GM19035 (cell line): ENCODE data around the gene CRTC3.

Experiments used
- ATAC-seq: cut with Tn5 transposase; IDR thresholded peaks from one replicate; pipeline ENCODE4 v1.9.1; 2021; ENCODE audit not compliant: unreplicated experiment

The CRTC3 gene

GRCh38 chr15:90591524-90591923 lies 61.8 kb downstream of the CRTC3 start:
- no peak for ATAC-seq

GRCh38 chr15:90592131-90592881 lies 62.6 kb downstream of the CRTC3 start:
- ATAC-seq = no peak

DNA sequence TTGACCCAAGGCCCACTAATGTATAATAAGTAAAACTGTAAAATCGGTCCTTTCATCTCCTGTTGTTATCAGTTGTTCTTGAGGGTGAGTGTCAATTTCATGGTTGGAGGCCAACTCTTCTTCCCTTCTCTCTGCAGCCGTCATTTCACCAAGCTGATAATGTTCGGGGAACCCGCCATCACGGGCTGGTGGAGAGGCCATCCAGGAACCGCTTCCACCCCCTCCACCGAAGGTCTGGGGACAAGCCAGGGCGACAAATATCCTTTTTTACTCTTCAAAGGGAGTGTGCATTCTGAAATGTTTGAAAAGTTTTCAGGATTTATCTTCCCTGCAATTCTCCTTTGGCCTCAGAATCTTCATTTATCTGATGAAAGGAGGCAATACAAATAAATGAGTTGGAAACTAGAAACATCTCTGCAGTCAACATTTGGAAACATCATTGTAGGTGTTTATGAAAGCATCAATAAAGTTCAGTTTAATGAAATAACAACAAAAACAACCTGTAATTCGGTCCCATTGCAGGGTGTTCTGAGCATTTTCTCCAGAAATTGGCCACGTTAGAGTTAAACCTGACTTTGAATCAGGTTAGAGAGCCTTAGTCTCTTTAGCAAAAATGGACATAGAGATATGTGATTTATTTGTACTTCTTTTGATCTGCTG lies 63.9 kb downstream of the CRTC3 start:
- no peak for ATAC-seq

GRCh38 chr15:90594301-90594738 lies 64.6 kb downstream of the CRTC3 start:
- ATAC-seq = no peak

DNA sequence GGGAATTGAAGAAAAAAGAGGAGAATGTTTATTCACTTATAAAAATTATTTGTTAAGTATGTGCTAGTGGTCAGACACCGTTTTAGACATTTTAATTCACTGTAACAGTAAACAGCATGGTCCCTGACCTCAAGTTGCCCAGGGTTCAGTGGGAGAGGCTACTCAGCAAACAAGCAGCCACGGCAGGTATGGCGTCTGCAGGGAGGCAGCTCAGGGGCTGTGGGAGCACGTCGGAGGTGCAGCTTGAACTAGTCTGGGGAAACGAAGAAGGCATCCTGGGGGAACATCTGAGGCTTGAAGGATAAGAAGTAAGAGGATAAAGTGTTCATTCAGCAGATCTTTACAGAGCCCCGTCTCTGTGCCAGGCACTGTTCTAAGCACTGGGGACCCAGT lies 66.0 kb downstream of the CRTC3 start:
- ATAC-seq = no peak

- no peak for ATAC-seq
Observed at GRCh38 chr15:90596943-90597342, 67.2 kb downstream of the CRTC3 start.

DNA sequence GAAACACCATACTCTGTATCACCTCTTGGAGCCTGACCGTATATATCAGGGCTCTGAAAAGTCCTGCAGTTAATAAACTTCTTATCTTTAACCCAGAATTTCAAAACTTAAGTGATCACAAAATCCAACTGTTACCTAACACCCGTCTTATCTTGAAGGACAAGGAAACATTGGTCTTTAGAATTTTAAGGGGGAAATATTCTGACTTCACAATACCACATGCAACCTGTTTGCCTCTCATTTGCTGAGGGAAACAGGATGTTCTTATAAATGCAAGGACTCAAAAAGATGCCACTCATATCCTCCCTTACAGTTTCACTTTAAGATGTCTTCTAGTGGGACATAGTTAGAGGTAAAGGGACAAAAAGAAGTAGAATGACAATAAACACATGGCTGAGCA lies 67.9 kb downstream of the CRTC3 start:
- peak; percentile 41 for ATAC-seq

DNA sequence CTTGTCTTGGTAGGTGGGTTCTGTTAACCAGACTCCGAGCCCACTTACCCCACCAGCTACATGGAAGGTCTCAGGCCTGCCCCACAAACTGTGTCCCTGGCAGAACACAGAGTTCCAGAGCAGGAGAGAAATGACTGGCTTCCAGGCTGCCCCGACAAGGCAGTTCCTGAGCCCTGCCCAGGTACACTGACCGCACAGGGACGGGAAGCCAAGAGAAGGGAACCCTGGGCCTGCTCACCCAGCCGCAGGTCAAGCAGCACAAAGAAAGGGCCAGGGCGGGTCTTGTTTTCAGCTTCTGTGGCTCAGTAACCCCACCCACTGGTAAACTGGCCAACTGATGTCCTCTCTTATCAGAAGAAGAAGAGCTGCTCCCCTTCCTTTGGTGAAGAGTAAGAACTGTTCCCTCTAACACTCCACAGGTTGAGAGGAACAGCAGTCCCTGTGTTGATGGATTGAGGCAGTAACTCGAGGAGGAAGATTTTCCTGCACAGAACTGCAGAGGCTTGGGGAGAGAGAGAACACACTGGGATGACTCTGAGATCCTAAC lies 68.4 kb downstream of the CRTC3 start:
- ATAC-seq = peak; percentile 40

GRCh38 chr15:90598679-90599078 lies 69.0 kb downstream of the CRTC3 start:
- ATAC-seq = no peak

- no peak for ATAC-seq
Observed at GRCh38 chr15:90599116-90599515, 69.4 kb downstream of the CRTC3 start.

GRCh38 chr15:90599644-90600043 lies 69.9 kb downstream of the CRTC3 start:
- ATAC-seq = no peak

GRCh38 chr15:90600954-90601353 lies 71.2 kb downstream of the CRTC3 start:
- no peak for ATAC-seq

DNA sequence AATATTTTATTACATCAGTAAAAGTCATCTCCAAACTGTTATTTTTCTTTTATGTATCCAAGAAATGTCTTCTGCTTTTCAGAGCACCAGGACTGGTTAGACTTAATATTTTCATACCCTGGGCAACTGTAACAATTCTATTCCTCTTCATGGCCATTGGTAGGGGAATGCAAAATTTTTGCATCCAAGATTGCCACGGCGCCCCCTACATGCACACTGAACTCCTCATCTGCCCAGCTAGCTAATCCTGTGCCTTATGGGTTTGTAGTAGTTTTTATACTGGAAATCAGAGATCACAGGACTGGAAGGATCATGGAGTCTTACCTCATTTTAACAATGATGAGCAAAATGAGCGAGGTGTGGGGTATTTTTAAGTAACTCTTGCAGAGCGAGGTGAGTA lies 74.2 kb downstream of the CRTC3 start:
- no peak for ATAC-seq

DNA sequence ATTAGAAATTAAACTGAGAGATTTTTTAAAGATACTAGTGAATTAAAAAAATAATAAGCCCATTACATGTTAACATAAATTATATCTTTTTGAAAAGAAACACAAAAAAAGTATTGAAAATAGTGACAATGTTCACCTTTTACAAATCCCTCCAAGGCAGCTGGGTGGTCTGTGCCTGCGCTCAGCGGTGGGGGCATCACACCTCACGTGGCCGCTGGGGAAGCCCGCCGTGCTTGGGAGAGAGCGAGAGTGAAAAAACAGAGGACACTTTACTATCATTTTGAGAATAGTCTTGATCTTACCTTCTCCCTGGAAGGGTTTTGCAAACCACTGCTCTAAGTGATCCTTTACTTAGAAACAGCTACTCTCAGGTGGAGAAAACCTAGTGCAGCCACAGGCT lies 76.9 kb downstream of the CRTC3 start:
- ATAC-seq = no peak

GRCh38 chr15:90607361-90607760 lies 77.6 kb downstream of the CRTC3 start:
- ATAC-seq = no peak

DNA sequence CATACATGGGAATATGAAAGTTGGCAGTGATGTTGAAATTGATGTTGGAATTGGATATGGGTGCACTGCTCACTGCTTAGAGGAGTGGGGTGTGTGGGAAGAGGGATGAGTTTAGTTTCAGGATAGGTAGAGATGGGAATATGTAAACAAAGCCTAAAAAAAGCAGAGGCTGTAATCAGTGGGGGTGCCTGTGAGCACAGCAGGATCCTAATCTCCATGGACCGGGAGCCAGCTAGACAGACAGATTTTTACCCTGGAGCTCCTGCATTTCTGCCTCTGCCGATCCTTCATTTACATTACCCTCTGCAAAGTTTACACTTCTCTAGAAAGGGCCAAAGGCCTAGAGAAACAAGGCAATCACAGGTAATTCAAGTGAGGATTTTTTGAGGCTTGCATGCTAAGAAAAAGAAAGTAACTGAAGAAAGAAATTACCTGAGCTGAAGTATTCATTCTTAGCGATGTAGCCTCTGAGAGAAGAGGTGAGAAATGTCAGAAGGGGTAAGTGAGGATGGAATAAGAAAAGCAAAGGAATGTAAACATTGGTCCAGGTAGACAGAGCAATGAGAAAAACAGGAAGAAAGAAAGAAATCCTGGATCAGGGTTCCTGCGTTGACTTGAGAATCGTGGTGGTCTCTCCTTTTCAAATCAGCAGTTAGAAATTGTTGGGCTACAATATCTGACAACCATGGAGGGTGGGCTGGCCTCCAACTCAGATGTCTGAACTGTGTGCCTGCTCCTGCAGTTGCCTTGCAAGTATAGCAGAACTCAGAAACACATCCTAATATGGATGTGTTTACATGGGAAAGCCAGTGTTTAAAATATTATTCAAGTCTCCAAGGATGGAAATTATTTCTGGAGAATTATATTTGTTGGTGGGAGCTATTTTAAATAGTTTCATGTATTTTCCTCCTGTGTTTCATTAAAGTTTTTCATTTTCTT lies 79.8 kb downstream of the CRTC3 start:
- ATAC-seq = no peak

- no peak for ATAC-seq
Observed at GRCh38 chr15:90610190-90610589, 80.5 kb downstream of the CRTC3 start.

GRCh38 chr15:90611157-90611556 lies 81.4 kb downstream of the CRTC3 start:
- ATAC-seq = no peak

- no peak for ATAC-seq
Observed at GRCh38 chr15:90617171-90617570, 87.4 kb downstream of the CRTC3 start.

- no peak for ATAC-seq
Observed at GRCh38 chr15:90617668-90618097, 88.0 kb downstream of the CRTC3 start.
